ENCODE results near the gene ACOT7.

DNA sequence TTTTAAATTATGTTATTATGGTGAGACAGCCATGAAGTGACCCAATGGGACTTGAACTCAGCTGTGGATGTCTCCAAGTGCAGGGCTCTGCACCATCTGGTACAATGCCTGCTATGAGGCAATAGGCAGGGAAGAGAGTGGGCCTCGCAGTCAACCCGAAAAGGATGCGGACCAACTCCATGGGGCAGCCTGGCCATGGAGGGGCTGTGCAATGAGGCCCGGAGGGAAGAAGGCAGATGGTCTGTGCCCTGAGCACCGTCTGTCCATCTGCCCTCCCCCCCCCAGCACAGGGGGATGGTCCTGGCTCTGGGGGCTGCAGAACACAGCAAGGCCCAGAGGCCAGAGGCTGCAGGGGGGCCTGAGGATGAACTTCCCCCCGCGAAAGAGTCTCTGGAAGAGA lies 48.0 kb upstream of the ACOT7 start:
- no peak for TF ChIP-seq EZH2 (IDR thresholded peaks at IDR 0.05; ENCODE audit: low read depth, unreplicated experiment)
- TF ChIP-seq CREB1 (CRISPR knock-in tag; IDR thresholded peaks at IDR 0.05; ENCODE audit: low read depth), result no peak
- TF ChIP-seq, protein P1, sequence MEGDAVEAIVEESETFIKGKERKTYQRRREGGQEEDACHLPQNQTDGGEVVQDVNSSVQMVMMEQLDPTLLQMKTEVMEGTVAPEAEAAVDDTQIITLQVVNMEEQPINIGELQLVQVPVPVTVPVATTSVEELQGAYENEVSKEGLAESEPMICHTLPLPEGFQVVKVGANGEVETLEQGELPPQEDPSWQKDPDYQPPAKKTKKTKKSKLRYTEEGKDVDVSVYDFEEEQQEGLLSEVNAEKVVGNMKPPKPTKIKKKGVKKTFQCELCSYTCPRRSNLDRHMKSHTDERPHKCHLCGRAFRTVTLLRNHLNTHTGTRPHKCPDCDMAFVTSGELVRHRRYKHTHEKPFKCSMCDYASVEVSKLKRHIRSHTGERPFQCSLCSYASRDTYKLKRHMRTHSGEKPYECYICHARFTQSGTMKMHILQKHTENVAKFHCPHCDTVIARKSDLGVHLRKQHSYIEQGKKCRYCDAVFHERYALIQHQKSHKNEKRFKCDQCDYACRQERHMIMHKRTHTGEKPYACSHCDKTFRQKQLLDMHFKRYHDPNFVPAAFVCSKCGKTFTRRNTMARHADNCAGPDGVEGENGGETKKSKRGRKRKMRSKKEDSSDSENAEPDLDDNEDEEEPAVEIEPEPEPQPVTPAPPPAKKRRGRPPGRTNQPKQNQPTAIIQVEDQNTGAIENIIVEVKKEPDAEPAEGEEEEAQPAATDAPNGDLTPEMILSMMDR (conservative IDR thresholded peaks at IDR 0.05; ENCODE audit: low read depth in 2 of 2), result no peak
- TF ChIP-seq POLR2AphosphoS5 (IDR thresholded peaks at IDR 0.05; ENCODE audit: low read depth), result no peak
- no peak for TF ChIP-seq EZH2phosphoT487 (IDR thresholded peaks at IDR 0.05; ENCODE audit: unreplicated experiment)
- no peak for TF ChIP-seq ZNF114 (CRISPR knock-in tag; IDR thresholded peaks at IDR 0.05)

Measured in GM23338 (cell line).